ENCODE results near the gene CYP4A22.
"Not testable (repeated sequence)": the region's sequence is repeated elsewhere in the genome, so short reads cannot be mapped to it uniquely, and the experiment has no call there.

GRCh38 chr1:47143654-47144053 is 6.4 kb downstream of the CYP4A22 start:
- TF ChIP-seq REST (IDR thresholded peaks at IDR 0.05; ENCODE audit: low read depth); EP300 (IDR thresholded peaks at IDR 0.05; ENCODE audit: borderline replicate concordance); CREB1 (IDR thresholded peaks at IDR 0.05; ENCODE audit: low read depth); EGR1 (IDR thresholded peaks at IDR 0.05): not testable (repeated sequence)

Measured in Ishikawa (cell line).